HCT116 (cell line): ENCODE results near the gene PTPRCAP.

Source experiments
- CBX3 ChIP-seq: IDR thresholded peaks from 2 replicates; pipeline ENCODE4 v1.6.1; 2012; ENCODE audit warnings: low read depth
- CEBPB ChIP-seq: IDR thresholded peaks from 2 replicates; pipeline ENCODE4 v1.6.1; 2012; ENCODE audit warnings: low read depth
- CTCF ChIP-seq, 3 experiments: fragments of 200-600 bp in 1 of 3; sonication (generic) in 1 of 3; IDR thresholded peaks in 2 of 3; conservative IDR thresholded peaks in 1 of 3; 2 replicates each; pipeline ENCODE4 v1.5.1; 2012 to 2017; ENCODE audit warnings: low read depth in 2 of 3, low read length in 2 of 3, antibody characterized with exemption in 1 of 3, borderline replicate concordance in 1 of 3, control low read depth in 1 of 3, mild to moderate bottlenecking in 1 of 3, mixed read lengths in 1 of 3, mixed run types in 1 of 3, moderate library complexity in 1 of 3; ENCODE audit not compliant: insufficient read depth in 1 of 3
- EZH2 ChIP-seq: fragments of 200-600 bp; sonication (generic); IDR thresholded peaks from 2 replicates; pipeline ENCODE4 v1.6.1; 2017; ENCODE audit warnings: antibody characterized with exemption, mixed run types
- EZH2phosphoT487 ChIP-seq: fragments of 200-600 bp; IDR thresholded peaks from 2 replicates; pipeline ENCODE4 v1.6.1; 2018; ENCODE audit warnings: antibody characterized with exemption, borderline replicate concordance
- POLR2A ChIP-seq: IDR thresholded peaks from 2 replicates; pipeline ENCODE4 v1.7.0; 2011; ENCODE audit warnings: borderline replicate concordance; ENCODE audit not compliant: insufficient read depth, insufficient read length; ENCODE audit errors: extremely low read depth
- POLR2AphosphoS5 ChIP-seq: IDR thresholded peaks from 2 replicates; pipeline ENCODE4 v1.6.1; 2011; ENCODE audit warnings: mild to moderate bottlenecking, low read depth, low read length, moderate library complexity
- SRF ChIP-seq: IDR thresholded peaks from 2 replicates; pipeline ENCODE4 v1.6.1; 2012; ENCODE audit warnings: low read depth
- TCF7L2 ChIP-seq: IDR thresholded peaks from 2 replicates; pipeline ENCODE4 v1.7.0; 2011; ENCODE audit warnings: borderline replicate concordance, inconsistent platforms; ENCODE audit not compliant: insufficient read depth, insufficient read length; ENCODE audit errors: extremely low read depth
- YY1 ChIP-seq: IDR thresholded peaks from 2 replicates; pipeline ENCODE4 v1.6.1; 2011; ENCODE audit warnings: low read length, low read depth, moderate library complexity, mild to moderate bottlenecking; ENCODE audit not compliant: insufficient replicate concordance; ENCODE audit errors: extremely low read depth
- TF ChIP-seq, protein P1 (sequence below): IDR thresholded peaks from 2 replicates; pipeline ENCODE4 v1.6.1; 2012; ENCODE audit warnings: low read depth

- TF ChIP-seq CBX3 (no peak), EZH2 (no peak), CTCF (IDR thresholded peaks at IDR 0.05 in 2 of 3, conservative IDR thresholded peaks at IDR 0.05 in 1 of 3; ENCODE audit: borderline replicate concordance in 1 of 3, insufficient read depth in 1 of 3, low read depth in 2 of 3, low read length in 2 of 3) (no peak), POLR2AphosphoS5 (no peak), CEBPB (no peak), YY1 (no peak), TCF7L2 (no peak), POLR2A (no peak), SRF (no peak), EZH2phosphoT487 (no peak)
- TF ChIP-seq, protein P1, sequence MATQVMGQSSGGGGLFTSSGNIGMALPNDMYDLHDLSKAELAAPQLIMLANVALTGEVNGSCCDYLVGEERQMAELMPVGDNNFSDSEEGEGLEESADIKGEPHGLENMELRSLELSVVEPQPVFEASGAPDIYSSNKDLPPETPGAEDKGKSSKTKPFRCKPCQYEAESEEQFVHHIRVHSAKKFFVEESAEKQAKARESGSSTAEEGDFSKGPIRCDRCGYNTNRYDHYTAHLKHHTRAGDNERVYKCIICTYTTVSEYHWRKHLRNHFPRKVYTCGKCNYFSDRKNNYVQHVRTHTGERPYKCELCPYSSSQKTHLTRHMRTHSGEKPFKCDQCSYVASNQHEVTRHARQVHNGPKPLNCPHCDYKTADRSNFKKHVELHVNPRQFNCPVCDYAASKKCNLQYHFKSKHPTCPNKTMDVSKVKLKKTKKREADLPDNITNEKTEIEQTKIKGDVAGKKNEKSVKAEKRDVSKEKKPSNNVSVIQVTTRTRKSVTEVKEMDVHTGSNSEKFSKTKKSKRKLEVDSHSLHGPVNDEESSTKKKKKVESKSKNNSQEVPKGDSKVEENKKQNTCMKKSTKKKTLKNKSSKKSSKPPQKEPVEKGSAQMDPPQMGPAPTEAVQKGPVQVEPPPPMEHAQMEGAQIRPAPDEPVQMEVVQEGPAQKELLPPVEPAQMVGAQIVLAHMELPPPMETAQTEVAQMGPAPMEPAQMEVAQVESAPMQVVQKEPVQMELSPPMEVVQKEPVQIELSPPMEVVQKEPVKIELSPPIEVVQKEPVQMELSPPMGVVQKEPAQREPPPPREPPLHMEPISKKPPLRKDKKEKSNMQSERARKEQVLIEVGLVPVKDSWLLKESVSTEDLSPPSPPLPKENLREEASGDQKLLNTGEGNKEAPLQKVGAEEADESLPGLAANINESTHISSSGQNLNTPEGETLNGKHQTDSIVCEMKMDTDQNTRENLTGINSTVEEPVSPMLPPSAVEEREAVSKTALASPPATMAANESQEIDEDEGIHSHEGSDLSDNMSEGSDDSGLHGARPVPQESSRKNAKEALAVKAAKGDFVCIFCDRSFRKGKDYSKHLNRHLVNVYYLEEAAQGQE: no peak
These were observed 32.3 kb downstream of the PTPRCAP start for GRCh38 chr11:67405196-67405567.
